Panc1 (cell line): Measurements from ENCODE around the gene ENOX1. TPM values are rescaled to one million over a fixed set of nuclear protein-coding genes. Genes with fewer than 3 reads are reported as not detected.
A peak's percentile ranks its signal among the peaks of the same experiment; 100 is the strongest.

Source experiments
- ATAC-seq: fragments of 200-7000 bp; cut with Tn5 transposase; 2 replicates; pipeline ENCODE4 v1.9.1; 2020; ENCODE audit warnings: mild to moderate bottlenecking, moderate library complexity
- BruUV-seq: library from RNA; stranded (reverse); fragments of 400-500 nt; replicated peaks from 2 replicates; lab custom pipeline; 2021; lab: Mats Ljungman, UMichigan
- CTCF ChIA-PET: fragments of 300-600 bp; sonication (Branson Sonifier 250); formaldehyde crosslinking; loops from one replicate; lab custom pipeline; 2022; ENCODE audit warnings: antibody characterized with exemption; lab: Charles Lee
- POLR2A ChIA-PET: fragments of 300-600 bp; sonication (Branson Sonifier 250); formaldehyde crosslinking; loops from one replicate; lab custom pipeline; 2022; ENCODE audit warnings: antibody characterized with exemption; lab: Charles Lee
- DNase-seq: peaks from one replicate; pipeline ENCODE4 v3.0.0-alpha.2; 2010; ENCODE audit warnings: low read depth, low spot score
- H3K27ac ChIP-seq: 2 replicates; pipeline ENCODE4 v1.5.1; 2011; ENCODE audit warnings: mild to moderate bottlenecking, low read length, inconsistent platforms
- H3K27me3 ChIP-seq: fragments of 200-500 bp; sonication (Bioruptor generic); 2 replicates; pipeline ENCODE4 v1.6.0; 2014; ENCODE audit warnings: low read length, inconsistent platforms; ENCODE audit not compliant: control insufficient read depth, insufficient read depth
- H3K36me3 ChIP-seq: fragments of 200-500 bp; sonication (Bioruptor generic); 2 replicates; pipeline ENCODE4 v1.5.1; 2014; ENCODE audit warnings: inconsistent platforms, mild to moderate bottlenecking, low read length, moderate library complexity; ENCODE audit not compliant: control insufficient read depth, insufficient read depth
- H3K4me1 ChIP-seq: 2 replicates; pipeline ENCODE4 v1.5.1; 2011; ENCODE audit warnings: inconsistent platforms, mild to moderate bottlenecking, low read length, moderate library complexity; ENCODE audit not compliant: control insufficient read depth, insufficient read depth
- H3K4me3 ChIP-seq, 2 experiments: 2 replicates each; pipeline ENCODE4 v1.5.1; 2011 to 2012; ENCODE audit warnings: low read depth in 2 of 2, low read length in 2 of 2, mild to moderate bottlenecking in 2 of 2, inconsistent platforms in 1 of 2, moderate library complexity in 1 of 2
- H3K9me3 ChIP-seq: fragments of 200-500 bp; sonication (Bioruptor generic); 2 replicates; pipeline ENCODE4 v1.5.1; 2014; ENCODE audit warnings: low read depth, mild to moderate bottlenecking, inconsistent platforms, low read length, moderate library complexity; ENCODE audit not compliant: control insufficient read depth, insufficient read depth
- CTCF ChIP-seq: fragments of 450-650 bp; IDR thresholded peaks from 2 replicates; pipeline ENCODE4 v1.5.1; 2017; ENCODE audit warnings: mild to moderate bottlenecking
- POLR2AphosphoS5 ChIP-seq: IDR thresholded peaks from 2 replicates; pipeline ENCODE4 v1.6.1; 2012; ENCODE audit warnings: mild to moderate bottlenecking, low read depth, low read length, moderate library complexity
- REST ChIP-seq, 2 experiments: IDR thresholded peaks; 2 replicates each; pipeline ENCODE4 v1.6.1; 2011 to 2012; ENCODE audit warnings: low read depth in 2 of 2, control low read depth in 1 of 2, low read length in 1 of 2, mild to moderate bottlenecking in 1 of 2, moderate library complexity in 1 of 2; ENCODE audit not compliant: insufficient read depth in 1 of 2
- SIN3A ChIP-seq: IDR thresholded peaks from 2 replicates; pipeline ENCODE4 v1.6.1; 2012; ENCODE audit warnings: low read depth, mild to moderate bottlenecking, low read length, moderate library complexity, borderline replicate concordance; ENCODE audit not compliant: insufficient read depth
- TCF7L2 ChIP-seq: IDR thresholded peaks from 2 replicates; pipeline ENCODE4 v1.6.1; 2011; ENCODE audit warnings: mild to moderate bottlenecking, low read depth, low read length, inconsistent platforms
- in situ Hi-C: cut with HindIII; loops from 2 replicates; pipeline ENCODE4 v1.10.0; 2016; ENCODE audit warnings: low sequenced_read_pairs, low pct_unique_long_range_greater_than_20kb
- intact Hi-C: fragments of 100-400 bp; cut with micrococcal nuclease; formaldehyde crosslinking; loops from one replicate; pipeline ENCODE4 v1.10.0; 2022; ENCODE audit not compliant: unreplicated experiment
- total RNA-seq: library from RNA; stranded (reverse); gene quantifications from one replicate; pipeline ENCODE4 v1.2.1, GENCODE V29; 2021; ENCODE audit not compliant: unreplicated experiment

The ENOX1 gene
- total RNA-seq, 1 experiment from 2014 or later: 0.23 TPM

- in situ Hi-C loops (no loop called here), intact Hi-C loops (no loop called here)
- CTCF ChIA-PET: no interaction called here
- TF ChIP-seq SIN3A (no peak), TCF7L2 (no peak), CTCF (no peak), POLR2AphosphoS5 (no peak), REST (IDR thresholded peaks at IDR 0.05; ENCODE audit: insufficient read depth in 1 of 2, low read depth in 2 of 2, low read length in 1 of 2) (no peak)
- BruUV-seq: no TSS peak
- no peak for DNase-seq
- Histone ChIP-seq H3K4me1 (peaks cover 20% of the 10 kb centered on the region), H3K9me3 (no peaks in the 10 kb centered on the region), H3K4me3 (no peak overlapping the region), H3K27ac (peak overlapping the region; percentile 44; the same call in 1 of the 2 replicates), H3K27me3 (no peaks in the 10 kb centered on the region), H3K36me3 (no peaks in the 10 kb centered on the region)
- no peak for ATAC-seq
- POLR2A ChIA-PET: no interaction called here
These were observed 513.9 kb downstream of the ENOX1 start for GRCh38 chr13:43272851-43273250.

DNA sequence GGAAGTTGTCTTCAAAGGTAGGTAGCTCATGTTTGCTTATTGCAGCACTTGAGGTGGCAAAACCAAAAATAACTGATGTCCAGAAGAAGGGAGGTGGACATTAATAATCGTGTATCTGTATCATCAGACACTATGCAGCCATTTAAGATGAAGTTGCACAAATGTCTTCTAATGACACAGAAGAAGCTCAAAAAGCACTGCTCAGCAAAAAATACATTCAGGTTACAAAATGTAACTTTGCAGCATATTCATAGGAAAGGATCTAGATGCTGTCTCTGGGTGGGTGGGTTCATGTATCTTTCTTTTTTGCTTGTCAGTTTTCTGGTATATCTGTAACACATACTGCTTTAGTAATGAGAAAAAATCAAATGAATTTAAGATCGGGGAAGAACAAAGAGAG, 515.6 kb downstream of the ENOX1 start:
- CTCF ChIA-PET: no interaction called here
- no peak for DNase-seq
- peaks cover 21% of the 10 kb centered on the region for H3K4me1 ChIP-seq
- no peaks in the 10 kb centered on the region for H3K27me3 ChIP-seq
- no TSS peak for BruUV-seq
- TF ChIP-seq CTCF (no peak), TCF7L2 (no peak), REST (IDR thresholded peaks at IDR 0.05; ENCODE audit: insufficient read depth in 1 of 2, low read depth in 2 of 2, low read length in 1 of 2) (no peak), SIN3A (no peak), POLR2AphosphoS5 (no peak)
- no peaks in the 10 kb centered on the region for H3K9me3 ChIP-seq
- no peaks in the 10 kb centered on the region for H3K36me3 ChIP-seq
- intact Hi-C loops (no loop called here), in situ Hi-C loops (no loop called here)
- POLR2A ChIA-PET: interaction anchor here (0.6 kb wide), 1 partner anchor 447 kb away, joined by 22 read pairs; no protein-coding TSS in a partner anchor
- H3K4me3 ChIP-seq: no peak overlapping the region
- H3K27ac ChIP-seq: peak overlapping the region; percentile 75; the same call in 1 of the 2 replicates
- no peak for ATAC-seq
